Measurements from ENCODE around the gene DLG2.
A peak's percentile ranks its signal among the peaks of the same experiment; 100 is the strongest.

Gene DLG2

GRCh38 chr11:83840326-83840725, 1786.8 kb downstream of the DLG2 start:
- DNase-seq (ENCODE audit: low read depth), result no peak

- DNase-seq (ENCODE audit: low read depth), result no peak
Observed at GRCh38 chr11:83836883-83837654, 1790.1 kb downstream of the DLG2 start.

GRCh38 chr11:83836065-83836464, 1791.1 kb downstream of the DLG2 start:
- DNase-seq (ENCODE audit: low read depth), result no peak

- no peak for DNase-seq (ENCODE audit: low read depth)
Observed at GRCh38 chr11:83835423-83835822, 1791.7 kb downstream of the DLG2 start.

- DNase-seq (ENCODE audit: low read depth), result no peak
Observed at GRCh38 chr11:83831929-83832328, 1795.2 kb downstream of the DLG2 start.

GRCh38 chr11:83827940-83828554, 1799.1 kb downstream of the DLG2 start:
- DNase-seq (ENCODE audit: low read depth), result no peak

GRCh38 chr11:83827520-83827919, 1799.6 kb downstream of the DLG2 start:
- DNase-seq (ENCODE audit: low read depth), result no peak

- no peak for DNase-seq (ENCODE audit: low read depth)
Observed at GRCh38 chr11:83826078-83826477, 1801.1 kb downstream of the DLG2 start.

GRCh38 chr11:83823461-83824025, 1803.6 kb downstream of the DLG2 start:
- DNase-seq (ENCODE audit: low read depth), result no peak

GRCh38 chr11:83819931-83820549, 1807.1 kb downstream of the DLG2 start:
- DNase-seq (ENCODE audit: low read depth), result peak; percentile 42

- no peak for DNase-seq (ENCODE audit: low read depth)
Observed at GRCh38 chr11:83818349-83818748, 1808.8 kb downstream of the DLG2 start.

GRCh38 chr11:83816572-83817187, 1810.5 kb downstream of the DLG2 start:
- no peak for DNase-seq (ENCODE audit: low read depth)

- no peak for DNase-seq (ENCODE audit: low read depth)
Observed at GRCh38 chr11:83815736-83816135, 1811.4 kb downstream of the DLG2 start.

GRCh38 chr11:83813296-83813695, 1813.8 kb downstream of the DLG2 start:
- no peak for DNase-seq (ENCODE audit: low read depth)

GRCh38 chr11:83809274-83809673, 1817.9 kb downstream of the DLG2 start:
- no peak for DNase-seq (ENCODE audit: low read depth)

- no peak for DNase-seq (ENCODE audit: low read depth)
Observed at GRCh38 chr11:83801799-83802198, 1825.3 kb downstream of the DLG2 start.

GRCh38 chr11:83793310-83793709, 1833.8 kb downstream of the DLG2 start:
- no peak for DNase-seq (ENCODE audit: low read depth)

- no peak for DNase-seq (ENCODE audit: low read depth)
Observed at GRCh38 chr11:83791557-83791956, 1835.6 kb downstream of the DLG2 start.

GRCh38 chr11:83785942-83786341, 1841.2 kb downstream of the DLG2 start:
- DNase-seq (ENCODE audit: low read depth), result no peak

- no peak for DNase-seq (ENCODE audit: low read depth)
Observed at GRCh38 chr11:83784419-83784818, 1842.7 kb downstream of the DLG2 start.

- DNase-seq (ENCODE audit: low read depth), result no peak
Observed at GRCh38 chr11:83782329-83782728, 1844.8 kb downstream of the DLG2 start.

- no peak for DNase-seq (ENCODE audit: low read depth)
Observed at GRCh38 chr11:83779876-83780275, 1847.3 kb downstream of the DLG2 start.

GRCh38 chr11:83778596-83778995, 1848.5 kb downstream of the DLG2 start:
- DNase-seq (ENCODE audit: low read depth), result no peak
